ENCODE data around the gene HOXD3.

The HOXD3 gene

DNA sequence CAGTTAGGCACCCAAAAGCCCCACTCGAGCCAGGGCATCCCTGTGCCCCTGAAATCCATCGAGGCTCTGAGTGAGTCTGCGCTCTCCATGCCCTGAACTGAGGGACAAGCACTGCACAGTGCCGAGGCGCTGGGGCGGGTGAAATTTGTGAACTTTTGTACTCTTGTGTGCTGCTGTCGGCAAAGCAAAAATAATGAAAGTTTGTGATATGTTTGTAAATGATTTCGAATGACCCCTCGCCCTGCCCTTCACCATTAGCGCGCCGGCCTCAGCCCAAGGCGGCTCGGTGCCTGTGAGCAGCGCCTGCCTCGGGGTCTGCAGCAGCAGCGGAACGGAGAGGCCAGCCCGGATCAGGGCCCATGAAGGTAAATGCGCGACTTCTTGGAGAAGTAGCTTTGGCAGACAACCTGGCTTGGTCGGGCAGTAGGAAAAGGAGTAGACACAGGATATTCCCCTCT is 7.6 kb upstream of the HOXD3 start:
- DNase-seq (ENCODE audit: low read depth), result no peak

DNA sequence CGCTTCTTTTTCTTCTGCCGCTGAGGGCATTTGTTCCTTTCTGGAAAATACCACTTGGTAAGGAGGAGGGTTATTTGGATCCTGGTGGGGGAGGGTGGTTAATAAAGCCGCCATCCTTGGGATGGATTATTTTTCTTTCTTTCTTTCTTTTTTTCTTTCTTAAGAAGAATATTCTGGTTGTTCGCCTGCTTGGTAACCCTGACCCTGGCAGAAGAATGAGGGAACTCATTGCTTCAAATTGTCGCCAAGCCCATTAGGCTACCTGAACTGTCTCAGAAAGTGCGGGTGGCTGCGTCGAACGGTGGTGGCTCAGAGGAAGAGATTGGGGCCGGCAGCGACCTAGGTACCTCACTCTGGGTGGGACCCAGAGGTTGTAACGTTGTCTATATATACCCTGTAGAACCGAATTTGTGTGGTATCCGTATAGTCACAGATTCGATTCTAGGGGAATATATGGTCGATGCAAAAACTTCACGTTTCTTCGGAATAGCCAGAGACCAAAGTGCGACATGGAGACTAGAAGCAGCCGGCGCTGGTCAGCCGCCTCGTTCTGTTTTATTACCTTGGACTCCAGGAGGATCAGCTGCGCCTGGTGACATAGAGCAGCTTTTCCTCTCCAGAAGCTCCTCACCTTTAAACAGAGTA is 7.0 kb upstream of the HOXD3 start:
- no peak for DNase-seq (ENCODE audit: low read depth)

DNA sequence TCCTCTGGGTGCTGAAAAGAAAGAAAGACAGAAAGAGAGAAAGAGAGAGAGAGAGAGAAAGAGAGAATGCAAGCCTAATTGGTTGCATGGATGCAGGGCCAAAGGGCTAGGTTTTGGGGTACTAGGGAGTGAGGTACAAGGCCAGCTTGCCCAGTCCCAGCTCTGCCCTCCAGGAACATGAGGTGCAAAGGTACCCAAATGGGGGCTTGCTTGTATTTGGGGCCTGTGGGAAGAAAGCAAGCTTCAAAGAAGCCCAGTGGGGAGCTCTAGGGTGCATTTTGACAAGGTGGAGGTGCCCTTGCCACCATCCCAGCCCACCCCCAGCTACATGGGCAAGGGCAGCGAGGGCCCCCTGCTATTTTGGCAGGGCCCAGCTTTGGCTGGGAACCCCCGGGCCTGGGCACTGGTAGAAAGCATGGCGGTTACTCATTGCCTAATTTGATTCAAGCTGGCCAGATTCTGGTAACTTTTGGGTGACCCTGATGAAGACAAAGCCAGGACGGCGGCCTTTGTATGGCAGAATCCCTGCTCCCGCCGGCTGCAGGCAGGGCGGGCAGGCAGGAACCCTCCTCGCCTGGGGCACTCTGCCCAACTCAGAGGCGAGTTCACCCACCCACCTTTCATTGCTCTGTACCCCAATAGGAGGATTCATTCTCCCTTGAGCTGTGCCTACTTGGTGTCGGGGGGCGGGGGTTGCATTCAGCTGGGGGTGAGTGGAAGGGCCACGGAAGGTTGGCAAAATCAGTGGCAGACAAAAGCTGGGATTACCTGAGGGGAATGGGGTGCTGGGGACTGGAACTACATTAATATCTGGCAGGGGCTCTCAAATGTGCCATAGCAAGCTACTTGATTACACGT is 6.3 kb upstream of the HOXD3 start:
- DNase-seq (ENCODE audit: low read depth), result no peak

DNA sequence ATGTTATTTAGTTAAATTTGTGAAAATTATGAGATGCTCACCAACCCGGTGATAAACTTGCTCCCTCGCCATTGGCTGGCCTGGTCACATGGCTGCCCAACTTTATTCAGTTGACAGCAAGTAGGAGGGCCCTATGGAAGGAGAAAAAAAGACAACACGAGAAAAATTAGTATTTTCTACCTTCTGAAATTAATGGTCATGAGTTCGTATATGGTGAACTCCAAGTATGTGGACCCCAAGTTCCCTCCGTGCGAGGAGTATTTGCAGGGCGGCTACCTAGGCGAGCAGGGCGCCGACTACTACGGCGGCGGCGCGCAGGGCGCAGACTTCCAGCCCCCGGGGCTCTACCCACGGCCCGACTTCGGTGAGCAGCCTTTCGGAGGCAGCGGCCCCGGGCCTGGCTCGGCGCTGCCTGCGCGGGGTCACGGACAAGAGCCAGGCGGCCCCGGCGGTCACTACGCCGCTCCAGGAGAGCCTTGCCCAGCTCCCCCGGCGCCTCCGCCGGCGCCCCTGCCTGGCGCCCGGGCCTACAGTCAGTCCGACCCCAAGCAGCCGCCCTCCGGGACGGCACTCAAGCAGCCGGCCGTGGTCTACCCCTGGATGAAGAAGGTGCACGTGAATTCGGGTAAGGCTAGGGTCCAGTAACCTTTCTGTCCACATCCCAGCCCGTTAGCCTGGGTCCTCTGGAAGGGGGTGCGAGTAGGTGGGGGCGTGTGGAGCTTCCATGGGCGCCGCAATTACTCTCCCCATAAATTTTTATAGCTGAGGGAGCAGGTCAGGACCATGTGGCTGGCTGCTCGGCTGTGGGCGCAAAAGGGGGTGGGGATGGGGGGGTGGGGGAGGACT is 5.4 kb upstream of the HOXD3 start, which contains the start of gene HOXD4:
HOXD4 (plus strand) TSS at position 109 of the 846 bp plus-strand sequence; CDS start at position 193, 84 bp downstream.
- no peak for DNase-seq (ENCODE audit: low read depth)

DNA sequence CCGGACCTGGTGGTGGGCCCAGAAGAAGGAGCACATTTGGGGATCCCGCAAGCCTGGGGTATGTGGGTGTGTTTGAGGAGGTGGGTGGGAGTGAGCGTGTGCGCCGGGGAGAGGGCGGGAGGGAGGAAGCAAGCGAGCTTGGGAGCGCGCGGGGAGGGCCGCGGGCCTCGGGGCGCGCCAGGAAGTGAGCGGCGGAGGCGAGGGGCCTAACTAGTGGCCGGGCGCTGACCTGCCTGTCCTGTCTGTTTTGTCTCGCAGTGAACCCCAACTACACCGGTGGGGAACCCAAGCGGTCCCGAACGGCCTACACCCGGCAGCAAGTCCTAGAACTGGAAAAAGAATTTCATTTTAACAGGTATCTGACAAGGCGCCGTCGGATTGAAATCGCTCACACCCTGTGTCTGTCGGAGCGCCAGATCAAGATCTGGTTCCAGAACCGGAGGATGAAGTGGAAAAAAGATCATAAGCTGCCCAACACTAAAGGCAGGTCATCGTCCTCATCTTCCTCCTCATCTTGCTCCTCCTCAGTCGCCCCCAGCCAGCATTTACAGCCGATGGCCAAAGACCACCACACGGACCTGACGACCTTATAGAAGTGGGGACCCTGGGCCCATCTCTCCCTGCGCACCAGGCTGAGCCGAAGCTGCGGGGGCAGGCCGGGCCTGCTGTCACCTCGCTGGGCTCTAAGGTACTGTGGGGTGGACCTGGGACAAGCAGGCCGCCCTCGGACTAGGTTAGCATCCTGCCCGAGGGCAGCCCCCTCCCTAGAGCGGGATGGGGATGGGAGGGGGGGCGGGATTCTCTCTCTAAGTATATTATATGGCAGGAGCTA is 4.5 kb upstream of the HOXD3 start:
- DNase-seq (ENCODE audit: low read depth), result no peak

DNA sequence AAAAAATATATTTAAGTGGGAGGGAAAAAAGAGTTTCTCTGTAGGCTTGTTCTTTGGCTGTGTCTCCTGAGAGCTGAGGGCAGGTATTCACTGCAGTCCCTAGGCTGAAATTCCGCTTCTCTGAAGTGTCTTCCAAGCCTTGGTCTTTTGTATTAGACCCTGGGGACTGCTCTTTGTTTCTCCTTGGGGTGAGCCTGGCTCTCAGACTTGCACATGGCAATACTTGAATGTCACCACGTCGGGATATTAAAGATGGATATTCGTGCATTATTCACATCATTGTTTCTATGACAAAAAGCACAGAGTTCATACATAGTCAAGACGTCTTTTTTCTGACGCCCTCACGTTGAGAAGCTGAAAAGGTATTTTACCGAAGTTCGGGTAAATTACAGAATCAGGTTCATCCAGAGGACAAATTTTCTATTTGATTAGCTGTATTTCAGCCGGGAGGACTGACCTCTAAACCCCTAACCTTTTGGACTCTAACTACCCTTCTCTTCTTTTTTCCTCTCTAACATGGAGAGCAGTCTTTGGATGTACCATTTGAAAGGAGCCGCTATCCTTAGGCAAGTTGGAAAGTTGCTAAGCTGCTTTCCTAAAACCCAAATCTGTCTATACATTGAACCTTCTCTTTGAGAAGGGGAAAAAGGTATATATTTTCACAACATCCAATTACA is 2.4 kb upstream of the HOXD3 start:
- no peak for DNase-seq (ENCODE audit: low read depth)

DNA sequence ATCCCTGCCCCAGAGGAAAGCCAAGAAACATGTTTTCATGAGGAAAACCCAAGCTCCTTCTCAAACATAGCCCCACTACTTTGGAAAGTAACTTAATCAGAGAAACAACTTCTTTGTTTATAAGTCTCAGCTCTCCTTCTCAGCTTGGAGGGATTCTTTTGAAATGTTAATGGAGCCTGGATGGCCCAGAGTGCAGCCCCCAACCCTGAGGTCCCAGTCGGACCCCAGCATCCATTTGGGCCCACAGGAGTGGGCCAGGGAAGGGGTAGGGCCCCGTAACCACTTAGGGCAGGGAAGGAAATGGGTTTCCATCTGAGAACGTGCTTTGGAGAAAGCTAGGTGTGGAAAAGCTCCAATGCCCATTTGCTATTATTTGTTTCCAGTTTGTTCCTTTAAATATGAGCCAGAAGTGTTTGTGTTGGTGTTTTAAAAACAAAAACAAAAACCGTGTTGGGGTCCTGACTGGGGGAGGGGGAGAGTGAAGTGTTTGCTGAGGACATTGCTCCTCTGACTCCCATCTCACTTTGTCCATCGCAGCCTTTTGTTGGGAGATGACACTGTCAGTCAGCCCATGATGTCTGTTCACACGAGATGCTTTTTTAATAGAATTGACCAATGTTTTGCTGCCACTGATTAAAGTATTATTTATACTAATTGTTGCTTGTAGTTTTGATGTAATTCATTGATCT is 1.6 kb upstream of the HOXD3 start:
- DNase-seq (ENCODE audit: low read depth), result no peak

DNA sequence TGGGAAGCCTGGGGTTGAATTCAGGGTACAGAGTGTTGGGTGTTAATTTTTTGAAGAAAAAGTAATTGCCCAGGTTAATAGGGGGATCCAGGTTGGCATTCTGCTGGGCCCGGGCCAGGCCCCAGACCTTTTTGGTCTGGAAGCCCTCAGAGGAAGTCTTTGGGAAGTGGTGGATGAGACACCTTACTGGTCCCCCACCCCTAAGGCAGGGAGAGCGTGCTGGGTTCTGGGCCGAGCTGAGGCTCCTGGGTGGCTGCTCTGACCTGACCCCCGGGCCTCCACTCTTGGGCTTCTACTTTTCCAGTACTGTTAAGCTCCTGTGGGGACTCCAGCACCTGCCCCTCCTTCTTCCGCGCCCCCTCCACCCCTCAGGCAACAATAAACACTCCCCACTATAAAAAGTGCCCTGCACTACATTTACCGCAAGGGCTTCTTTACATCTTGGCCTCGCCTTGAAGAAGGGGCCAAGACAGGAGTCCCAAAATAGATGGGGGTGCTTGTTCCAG is 753 bp upstream of the HOXD3 start:
- no peak for DNase-seq (ENCODE audit: low read depth)

DNA sequence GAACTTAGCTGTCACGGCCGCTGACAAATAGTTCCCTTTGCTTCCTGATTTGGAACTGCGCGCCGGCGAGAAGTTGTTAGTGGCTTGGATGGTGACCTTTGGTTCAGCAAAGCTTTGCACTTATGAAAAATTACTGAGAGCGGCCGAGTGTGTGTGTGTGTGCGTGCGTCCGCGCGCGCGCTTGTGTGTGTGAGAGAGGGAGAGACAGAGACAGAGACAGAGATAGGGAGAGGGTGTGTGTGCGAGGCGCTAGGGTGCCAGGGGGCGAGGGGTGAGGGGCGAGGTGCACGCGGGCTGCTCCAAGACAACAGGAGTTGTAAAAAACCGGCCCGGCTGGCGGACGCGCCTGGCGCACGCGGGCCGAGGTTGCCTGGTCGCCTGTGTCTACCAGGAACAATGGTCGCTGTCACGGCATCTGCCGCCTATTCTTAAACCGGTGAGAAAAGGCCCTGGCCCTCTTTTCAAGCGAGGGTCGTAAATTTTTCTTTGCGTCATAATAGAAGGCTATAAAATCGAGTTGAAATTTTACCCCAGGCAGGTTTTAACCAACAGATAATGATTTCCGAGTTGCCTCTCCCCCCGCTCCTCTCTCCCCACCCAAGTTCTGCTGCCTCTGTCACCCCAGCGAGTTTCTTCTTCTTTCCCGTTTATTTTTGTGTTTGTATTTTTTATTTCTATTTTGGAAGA is 535 bp downstream of the HOXD3 start:
- no peak for DNase-seq (ENCODE audit: low read depth)

DNA sequence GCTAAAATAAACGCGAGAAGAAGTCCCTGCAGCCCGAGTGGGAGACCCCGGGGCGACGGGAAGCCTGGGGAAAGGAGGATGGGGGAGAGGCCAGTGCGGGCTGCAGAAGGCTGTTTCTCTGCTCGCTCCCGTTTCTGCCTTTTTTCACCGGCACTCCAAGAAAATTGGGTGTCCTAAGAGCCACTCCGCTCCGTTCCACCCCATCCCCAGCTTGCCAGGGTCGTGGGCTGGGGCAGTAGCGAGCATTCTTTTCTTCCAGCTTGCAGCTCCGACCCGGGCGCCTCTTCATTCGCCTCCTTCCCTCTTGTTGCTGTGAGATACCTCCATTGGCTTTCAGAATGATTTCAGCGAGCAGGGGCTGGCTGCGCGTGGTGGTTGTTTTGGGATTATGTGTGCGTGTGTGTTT is 1.1 kb downstream of the HOXD3 start:
- DNase-seq (ENCODE audit: low read depth), result no peak

DNA sequence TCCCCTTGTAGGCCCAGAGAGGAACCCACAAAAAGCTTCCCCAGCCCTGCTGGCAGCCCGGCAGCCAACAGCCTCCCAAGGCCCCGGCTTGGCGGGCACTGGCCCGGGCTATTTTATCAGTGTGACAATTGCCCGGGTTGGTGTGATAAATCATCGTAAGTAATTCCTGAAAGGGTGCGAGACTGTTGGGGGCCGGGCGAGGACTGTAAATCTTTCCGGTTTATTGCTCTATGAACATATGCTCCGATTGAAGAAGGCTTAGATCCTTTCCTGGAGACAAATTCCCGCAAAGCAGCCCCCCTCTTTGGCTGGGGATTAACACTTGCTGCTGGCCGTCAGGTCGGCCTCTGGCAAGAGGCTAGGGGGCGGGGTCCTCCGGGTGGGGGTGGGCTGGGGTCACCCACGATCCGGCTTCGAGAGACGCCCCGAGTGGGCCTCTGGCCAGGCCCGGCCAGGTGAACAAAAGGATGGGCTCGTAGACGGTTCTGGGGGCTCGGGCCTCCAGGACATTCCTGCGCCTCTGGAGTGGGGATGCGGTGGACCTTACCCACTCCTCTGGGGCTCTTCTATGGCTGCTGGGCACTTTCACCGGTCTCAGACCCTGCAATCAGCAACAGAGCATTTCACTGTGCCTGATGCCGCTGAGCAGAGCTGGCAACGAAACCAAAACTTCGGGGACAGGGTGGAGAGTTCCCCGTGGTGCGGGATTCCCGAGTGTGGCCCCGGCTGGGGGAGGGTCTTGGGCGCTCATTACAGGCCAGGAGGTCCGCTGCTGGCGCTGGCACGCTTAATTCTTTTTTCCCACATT is 2.0 kb downstream of the HOXD3 start:
- no peak for DNase-seq (ENCODE audit: low read depth)

DNA sequence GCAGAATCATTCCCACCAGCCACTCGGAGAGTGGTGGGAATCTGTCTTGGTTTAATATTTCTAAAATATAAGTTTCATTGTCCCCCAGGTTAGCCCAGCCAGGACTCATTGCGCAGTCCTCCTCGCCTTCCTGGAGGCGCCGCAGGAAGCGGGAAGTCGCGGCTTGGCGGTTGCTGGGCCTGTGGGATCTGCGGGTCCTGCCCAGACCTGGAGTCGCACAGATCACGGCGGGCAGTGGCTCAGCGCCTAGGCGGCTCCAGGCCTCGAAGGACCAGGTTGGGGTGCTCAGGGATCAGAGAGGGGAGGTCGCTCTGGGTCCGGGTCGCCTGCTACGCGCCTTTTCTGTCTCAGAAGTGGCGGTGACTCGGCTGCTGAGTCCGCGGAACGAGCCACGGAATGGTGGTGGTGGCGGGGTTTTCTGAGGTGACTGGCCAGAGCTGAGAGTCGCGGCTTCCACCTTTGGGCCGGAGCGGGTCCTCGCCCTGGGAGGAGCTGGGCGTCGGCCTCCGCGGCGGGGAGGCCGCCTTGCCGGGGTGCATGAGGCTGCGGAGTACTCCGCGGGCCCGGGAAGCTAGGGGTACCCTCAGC is 2.6 kb downstream of the HOXD3 start:
- DNase-seq (ENCODE audit: low read depth), result no peak

DNA sequence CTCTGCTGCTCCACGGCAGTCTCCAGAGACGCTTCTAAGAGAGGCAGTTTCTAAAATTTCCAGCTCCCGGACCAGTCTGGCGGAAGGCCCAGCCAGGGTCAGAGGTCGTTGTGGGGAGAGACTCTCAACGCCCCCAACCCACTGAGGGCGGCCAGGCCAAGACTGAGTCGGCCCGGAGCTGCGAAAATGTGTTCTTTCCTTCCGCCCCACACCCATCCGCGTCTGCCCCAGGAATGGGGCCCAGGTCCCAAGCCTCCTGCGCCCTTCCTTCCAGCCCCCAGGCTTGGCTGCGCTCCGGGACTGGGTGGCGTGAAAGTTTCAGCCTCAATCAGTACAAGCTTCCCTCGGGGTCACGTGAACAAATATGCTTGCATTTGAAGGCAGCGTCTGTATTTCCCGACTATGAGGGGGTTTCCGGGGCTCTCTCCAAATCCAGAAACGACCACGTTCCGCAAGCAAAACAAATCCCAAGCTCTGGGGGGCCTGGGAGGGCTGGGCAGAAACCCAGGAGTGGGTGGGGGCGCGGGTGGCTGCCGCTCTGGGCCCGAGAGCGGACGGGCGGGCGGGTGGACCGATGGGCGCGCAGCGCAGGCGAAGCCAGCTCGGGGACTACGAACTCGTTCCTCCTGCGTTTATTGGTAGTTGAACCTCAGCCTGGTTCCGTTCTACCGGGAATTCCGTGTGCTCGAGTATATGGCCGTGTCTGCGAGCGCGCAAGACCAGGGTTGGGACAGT is 3.3 kb downstream of the HOXD3 start:
- DNase-seq (ENCODE audit: low read depth), result no peak

DNA sequence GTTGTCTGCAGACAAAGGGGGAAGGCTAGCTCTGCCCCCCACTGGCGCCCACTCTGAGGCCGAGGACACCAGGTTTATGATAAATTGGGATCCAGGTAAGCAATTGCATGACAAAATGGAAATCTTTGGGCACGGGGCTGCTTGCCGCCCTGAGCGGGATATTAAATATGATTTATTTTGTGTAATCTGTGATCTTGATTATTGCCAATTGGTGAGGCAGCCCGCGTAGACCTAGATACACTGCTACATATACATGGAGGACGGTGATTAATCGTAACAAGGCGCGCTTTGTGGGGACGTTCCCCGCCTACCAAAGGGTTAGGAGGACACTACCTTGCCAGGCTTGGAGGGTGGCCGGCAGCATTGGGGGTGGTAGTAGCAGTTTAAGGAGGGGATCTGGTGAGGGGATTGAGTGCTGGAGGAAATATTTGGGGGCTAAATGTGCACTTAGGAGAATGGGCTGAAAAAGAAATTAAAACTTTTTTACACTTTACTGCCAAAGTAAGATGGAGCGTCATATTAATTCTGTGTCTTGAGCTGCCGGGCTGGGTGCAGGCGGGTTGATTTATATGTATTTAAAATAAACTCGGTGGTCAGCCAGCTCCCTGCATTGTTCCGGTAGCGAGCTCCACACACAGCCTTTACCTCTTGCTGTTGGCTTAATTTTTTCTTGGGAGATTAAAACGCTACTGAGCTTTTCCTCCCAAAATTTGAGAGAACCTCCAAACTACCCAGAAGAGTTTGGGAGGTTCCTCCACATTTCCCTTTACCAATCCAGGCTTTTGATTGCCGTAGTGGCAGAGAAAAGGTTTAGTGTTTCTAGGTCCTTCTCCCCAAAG is 4.1 kb downstream of the HOXD3 start:
- no peak for DNase-seq (ENCODE audit: low read depth)

DNA sequence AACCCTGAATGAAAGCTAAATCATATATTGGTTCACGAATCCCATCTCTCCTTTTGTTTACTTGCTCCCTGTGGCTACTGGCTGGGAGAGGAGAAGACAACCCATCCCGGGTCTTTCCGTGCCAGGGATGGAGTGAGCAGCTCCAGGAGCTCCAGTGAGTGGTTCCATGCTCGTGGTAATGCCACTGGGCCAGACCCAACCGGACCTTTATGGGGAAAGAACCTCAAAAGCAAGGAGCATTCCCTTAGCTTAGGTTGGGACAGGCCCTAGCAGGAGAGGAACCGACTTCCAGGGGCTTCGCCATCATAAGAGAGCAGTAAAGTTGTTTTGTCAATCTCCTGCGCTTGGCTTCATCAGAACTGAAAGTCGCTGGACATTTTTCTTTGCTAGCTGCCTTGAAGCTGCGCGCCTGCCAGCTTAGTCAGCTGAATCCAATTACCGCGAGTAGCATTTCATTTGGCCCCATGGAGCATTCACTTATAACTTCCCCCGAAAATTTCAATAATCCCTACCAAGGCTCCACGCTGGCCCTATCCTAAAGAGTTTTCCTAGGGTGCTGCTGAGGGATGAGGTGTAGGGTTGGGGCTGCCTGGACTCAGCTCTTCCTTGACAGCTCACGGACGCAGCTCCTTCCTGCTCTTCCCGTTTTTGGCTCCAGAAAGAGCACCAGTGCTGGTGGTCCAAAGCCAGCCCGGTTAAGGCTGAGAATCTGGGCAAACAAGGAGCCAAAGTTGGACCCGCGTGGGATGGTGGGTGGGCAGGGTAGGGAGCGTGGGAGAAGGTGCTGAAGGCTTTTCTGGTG is 4.9 kb downstream of the HOXD3 start:
- DNase-seq (ENCODE audit: low read depth), result no peak

All from HS-27A (cell line).